Measurements from ENCODE around the gene FCER1G. TPM values are rescaled to one million over a fixed set of nuclear protein-coding genes. Genes with fewer than 3 reads are reported as not detected.

FCER1G gene
- total RNA-seq, 1 donor from 2014 or later: 158 TPM

- H3K9me3 ChIP-seq: no peaks in the 10 kb centered on the region
- H3K27me3 ChIP-seq: no peaks in the 10 kb centered on the region
- intact Hi-C loops (cut with DNase I): no loop called here
- H3K36me3 ChIP-seq: peaks cover 80% of the 10 kb centered on the region
- peaks cover 39% of the 10 kb centered on the region for H3K4me1 ChIP-seq
- ATAC-seq: no peak
- no peak for TF ChIP-seq CTCF (IDR thresholded peaks at IDR 0.05)
- peak overlapping the region; percentile 78 for H3K27ac ChIP-seq
- DNase-seq: no peak
- no peak overlapping the region for H3K4me3 ChIP-seq
Observed at GRCh38 chr1:161206411-161207140, 8.5 kb upstream of the FCER1G start.

- Histone ChIP-seq H3K27me3 (no peaks in the 10 kb centered on the region), H3K4me1 (peaks cover 36% of the 10 kb centered on the region), H3K9me3 (no peaks in the 10 kb centered on the region), H3K4me3 (peak overlapping the region; percentile 11), H3K27ac (peak overlapping the region; percentile 78), H3K36me3 (peaks cover 86% of the 10 kb centered on the region)
- intact Hi-C loops (cut with DNase I): no loop called here
- no peak for TF ChIP-seq CTCF (IDR thresholded peaks at IDR 0.05)
- DNase-seq: no peak
- ATAC-seq: peak; percentile 37
Observed at GRCh38 chr1:161207173-161207572, 7.9 kb upstream of the FCER1G start.

DNA sequence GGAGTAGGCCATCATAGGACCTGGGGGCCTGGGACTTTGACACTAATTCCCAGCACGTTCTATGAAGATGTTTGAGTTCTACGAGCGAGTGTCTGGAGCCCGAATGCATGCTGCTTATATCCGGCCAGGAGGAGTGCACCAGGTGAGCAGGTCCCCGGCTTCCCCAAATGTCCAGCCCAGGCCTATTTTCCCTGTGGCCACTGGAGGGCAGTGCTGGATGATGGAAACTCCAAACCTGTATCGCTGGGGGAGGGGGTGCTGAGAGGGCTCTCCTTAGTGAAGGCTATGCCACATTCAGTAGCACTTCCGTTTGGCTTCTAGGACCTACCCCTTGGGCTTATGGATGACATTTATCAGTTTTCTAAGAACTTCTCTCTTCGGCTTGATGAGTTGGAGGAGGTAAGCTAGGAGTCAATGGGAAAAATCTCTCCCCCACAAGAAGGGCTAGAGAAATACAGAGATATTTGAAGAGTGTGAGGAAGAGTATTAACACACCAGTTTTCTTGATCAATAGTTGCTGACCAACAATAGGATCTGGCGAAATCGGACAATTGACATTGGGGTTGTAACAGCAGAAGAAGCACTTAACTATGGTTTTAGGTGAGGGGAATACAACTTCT is 5.2 kb upstream of the FCER1G start:
- intact Hi-C loops (cut with DNase I): no loop called here
- DNase-seq (peak; percentile 84), ATAC-seq (peak; percentile 95)
- TF ChIP-seq CTCF (IDR thresholded peaks at IDR 0.05): peak; percentile 86
- Histone ChIP-seq H3K36me3 (peaks cover 95% of the 10 kb centered on the region), H3K27ac (no peak overlapping the region), H3K4me3 (no peak overlapping the region), H3K9me3 (no peaks in the 10 kb centered on the region), H3K27me3 (no peaks in the 10 kb centered on the region), H3K4me1 (peaks cover 14% of the 10 kb centered on the region)

- intact Hi-C loops (cut with DNase I): no loop called here
- ATAC-seq (peak; percentile 44), DNase-seq (no peak)
- peak overlapping the region; percentile 55 for H3K27ac ChIP-seq
- H3K4me1 ChIP-seq: no peaks in the 10 kb centered on the region
- H3K9me3 ChIP-seq: no peaks in the 10 kb centered on the region
- no peaks in the 10 kb centered on the region for H3K27me3 ChIP-seq
- peak overlapping the region; percentile 49 for H3K4me3 ChIP-seq
- peaks cover 58% of the 10 kb centered on the region for H3K36me3 ChIP-seq
- TF ChIP-seq CTCF (IDR thresholded peaks at IDR 0.05): no peak
Observed at GRCh38 chr1:161214369-161214768, 726 bp upstream of the FCER1G start.

- TF ChIP-seq CTCF (IDR thresholded peaks at IDR 0.05): no peak
- peak overlapping the region; percentile 49 for H3K4me3 ChIP-seq
- peak; percentile 80 for ATAC-seq
Observed at GRCh38 chr1:161216945-161217712, 2.0 kb downstream of the FCER1G start.

More at GRCh38 chr1:161216945-161217712, 2.0 kb downstream of the FCER1G start:
- peak overlapping the region; percentile 88 for H3K27ac ChIP-seq
- H3K36me3 ChIP-seq: peaks cover 33% of the 10 kb centered on the region
- H3K4me1 ChIP-seq: no peaks in the 10 kb centered on the region
- H3K9me3 ChIP-seq: no peaks in the 10 kb centered on the region
- no peaks in the 10 kb centered on the region for H3K27me3 ChIP-seq
- DNase-seq: no peak
- intact Hi-C loops (cut with DNase I): no loop called here

All from upper lobe of right lung (tissue), 1 donor.